Measurements from ENCODE around the gene SCTR.

The SCTR gene

GRCh38 chr2:119421741-119422140, 102.5 kb downstream of the SCTR start:
- H4K20me1 ChIP-seq (ENCODE audit: insufficient read depth, low read length), result no peaks in the 10 kb centered on the region
- no peak overlapping the region for H2AFZ ChIP-seq (ENCODE audit: low read length)
- DNase-seq, result no peak
- H3K4me2 ChIP-seq (ENCODE audit: low read depth, low read length), result no peak overlapping the region
- TF ChIP-seq EZH2 (optimal IDR thresholded peaks at IDR 0.05; ENCODE audit: low read depth, low read length), result no peak
- H3K9ac ChIP-seq (ENCODE audit: low read length), result no peak overlapping the region
- H3K27ac ChIP-seq (ENCODE audit: low read length), result no peak overlapping the region
- no peaks in the 10 kb centered on the region for H3K4me1 ChIP-seq (ENCODE audit: low read length)
- H3K4me3 ChIP-seq (ENCODE audit: low read length), result no peak overlapping the region
- no peaks in the 10 kb centered on the region for H3F3A ChIP-seq (ENCODE audit: insufficient read depth, low read length)
- H3K79me2 ChIP-seq (ENCODE audit: low read length), result no peaks in the 10 kb centered on the region
- H3K36me3 ChIP-seq (replicated peaks; ENCODE audit: insufficient read depth, low read length), result no peaks in the 10 kb centered on the region
- H3K9me3 ChIP-seq (replicated peaks; ENCODE audit: insufficient read depth, low read length), result no peaks in the 10 kb centered on the region
- H3K9me2 ChIP-seq (replicated peaks; ENCODE audit: insufficient read depth, low read length), result no peaks in the 10 kb centered on the region
- no peaks in the 10 kb centered on the region for H3K27me3 ChIP-seq (replicated peaks; ENCODE audit: insufficient read depth, low read length)

DNA sequence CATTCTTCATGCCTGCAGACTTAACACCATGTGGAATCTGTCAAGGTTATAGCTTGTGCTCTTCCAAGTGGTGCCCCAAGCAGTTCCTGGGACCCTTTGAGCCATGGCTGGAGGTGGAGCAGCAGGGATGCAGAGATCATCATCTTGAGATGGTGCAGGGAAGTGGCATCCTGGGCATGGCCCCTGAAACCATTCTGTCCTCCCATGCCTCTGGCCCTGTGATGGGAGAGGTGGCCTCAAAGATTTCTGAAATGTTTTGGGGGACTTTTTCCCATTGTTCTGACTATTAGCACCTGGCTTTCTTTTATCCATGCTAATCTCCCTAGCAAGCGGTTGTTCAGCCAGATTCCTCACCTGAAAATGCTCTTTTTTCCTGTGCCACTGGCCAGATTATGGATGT, 103.0 kb downstream of the SCTR start:
- no peak for DNase-seq
- Histone ChIP-seq H3K4me1 (ENCODE audit: low read length) (no peaks in the 10 kb centered on the region), H3K9me2 (replicated peaks; ENCODE audit: insufficient read depth, low read length) (no peaks in the 10 kb centered on the region), H3K36me3 (replicated peaks; ENCODE audit: insufficient read depth, low read length) (no peaks in the 10 kb centered on the region), H3F3A (ENCODE audit: insufficient read depth, low read length) (no peaks in the 10 kb centered on the region), H3K79me2 (ENCODE audit: low read length) (no peaks in the 10 kb centered on the region), H3K4me3 (ENCODE audit: low read length) (no peak overlapping the region), H3K27ac (ENCODE audit: low read length) (no peak overlapping the region), H3K4me2 (ENCODE audit: low read depth, low read length) (no peak overlapping the region), H3K9ac (ENCODE audit: low read length) (no peak overlapping the region), H3K27me3 (replicated peaks; ENCODE audit: insufficient read depth, low read length) (no peaks in the 10 kb centered on the region), H2AFZ (ENCODE audit: low read length) (no peak overlapping the region), H4K20me1 (ENCODE audit: insufficient read depth, low read length) (no peaks in the 10 kb centered on the region), H3K9me3 (replicated peaks; ENCODE audit: insufficient read depth, low read length) (no peaks in the 10 kb centered on the region)
- TF ChIP-seq EZH2phosphoT487 (IDR thresholded peaks at IDR 0.05; ENCODE audit: low read length) (no peak), EZH2 (optimal IDR thresholded peaks at IDR 0.05; ENCODE audit: low read depth, low read length) (no peak), CTCF (IDR thresholded peaks at IDR 0.05; ENCODE audit: low read length) (no peak)

DNA sequence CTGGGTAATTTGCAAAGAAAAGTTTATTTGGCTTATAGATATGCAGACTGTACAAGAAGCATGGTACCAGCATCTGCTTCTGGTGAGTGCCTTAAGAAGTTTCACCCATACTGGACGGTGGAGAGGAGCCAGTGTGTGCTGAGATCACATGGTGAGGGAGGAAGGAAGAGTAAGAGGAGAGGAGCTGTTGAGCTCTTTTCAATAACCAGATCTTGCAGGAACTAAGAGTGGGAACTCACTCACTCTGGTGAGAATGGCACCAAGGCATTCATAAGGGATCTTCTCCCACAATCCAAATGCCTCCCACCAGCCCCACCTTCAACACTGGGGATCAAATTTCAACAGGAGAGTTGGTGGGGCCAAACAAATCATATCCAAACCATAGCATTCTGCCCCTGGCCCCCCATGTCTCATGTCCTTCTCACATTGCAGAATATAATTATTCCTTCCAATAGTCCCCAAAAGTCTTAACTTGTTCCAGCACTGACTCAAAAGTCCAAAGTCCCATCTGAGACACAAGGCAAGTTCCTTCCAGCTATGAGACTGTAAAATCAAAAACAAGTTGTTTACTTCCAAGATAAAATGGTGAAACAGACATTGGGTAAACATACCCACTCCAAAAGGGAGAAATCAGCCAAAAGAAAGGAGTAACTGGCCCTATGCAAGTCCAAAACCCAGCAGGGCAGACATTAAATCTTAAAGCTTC, 104.3 kb downstream of the SCTR start:
- H3K9ac ChIP-seq (ENCODE audit: low read length), result no peak overlapping the region
- no peaks in the 10 kb centered on the region for H3K9me3 ChIP-seq (replicated peaks; ENCODE audit: insufficient read depth, low read length)
- no peaks in the 10 kb centered on the region for H3K9me2 ChIP-seq (replicated peaks; ENCODE audit: insufficient read depth, low read length)
- H3F3A ChIP-seq (ENCODE audit: insufficient read depth, low read length), result no peaks in the 10 kb centered on the region
- 0 out of 2 replicates have a peak, but pooled peaks cover 6% of the 10 kb centered on the region for H3K4me1 ChIP-seq (ENCODE audit: low read length)
- H3K79me2 ChIP-seq (ENCODE audit: low read length), result no peaks in the 10 kb centered on the region
- no peak for TF ChIP-seq EZH2phosphoT487 (IDR thresholded peaks at IDR 0.05; ENCODE audit: low read length)
- no peak for TF ChIP-seq CTCF (IDR thresholded peaks at IDR 0.05; ENCODE audit: low read length)
- no peak for TF ChIP-seq EZH2 (optimal IDR thresholded peaks at IDR 0.05; ENCODE audit: low read depth, low read length)
- H3K27ac ChIP-seq (ENCODE audit: low read length), result no peak overlapping the region
- DNase-seq, result no peak
- no peaks in the 10 kb centered on the region for H4K20me1 ChIP-seq (ENCODE audit: insufficient read depth, low read length)
- H3K4me3 ChIP-seq (ENCODE audit: low read length), result no peak overlapping the region
- H3K4me2 ChIP-seq (ENCODE audit: low read depth, low read length), result no peak overlapping the region
- no peaks in the 10 kb centered on the region for H3K36me3 ChIP-seq (replicated peaks; ENCODE audit: insufficient read depth, low read length)
- no peaks in the 10 kb centered on the region for H3K27me3 ChIP-seq (replicated peaks; ENCODE audit: insufficient read depth, low read length)
- no peak overlapping the region for H2AFZ ChIP-seq (ENCODE audit: low read length)

GRCh38 chr2:119419065-119419464, 105.2 kb downstream of the SCTR start:
- H3K4me1 ChIP-seq (ENCODE audit: low read length), result 0 out of 2 replicates have a peak, but pooled peaks cover 6% of the 10 kb centered on the region
- no peaks in the 10 kb centered on the region for H3K36me3 ChIP-seq (replicated peaks; ENCODE audit: insufficient read depth, low read length)

More at GRCh38 chr2:119419065-119419464, 105.2 kb downstream of the SCTR start:
- Histone ChIP-seq H3K4me2 (ENCODE audit: low read depth, low read length) (no peak overlapping the region), H3K4me3 (ENCODE audit: low read length) (no peak overlapping the region), H2AFZ (ENCODE audit: low read length) (no peak overlapping the region), H3K27me3 (replicated peaks; ENCODE audit: insufficient read depth, low read length) (no peaks in the 10 kb centered on the region), H3K79me2 (ENCODE audit: low read length) (no peaks in the 10 kb centered on the region), H4K20me1 (ENCODE audit: insufficient read depth, low read length) (no peaks in the 10 kb centered on the region), H3K27ac (ENCODE audit: low read length) (no peak overlapping the region), H3K9me3 (replicated peaks; ENCODE audit: insufficient read depth, low read length) (no peaks in the 10 kb centered on the region), H3K9me2 (replicated peaks; ENCODE audit: insufficient read depth, low read length) (no peaks in the 10 kb centered on the region), H3F3A (ENCODE audit: insufficient read depth, low read length) (no peaks in the 10 kb centered on the region), H3K9ac (ENCODE audit: low read length) (no peak overlapping the region)
- no peak for DNase-seq
- no peak for TF ChIP-seq CTCF (IDR thresholded peaks at IDR 0.05; ENCODE audit: low read length)
